NCI-H1105 treated with DMSO at 0.1 percent for 48 hours (cell line): Measurements from ENCODE around the gene ENTREP1.
A peak's percentile ranks its signal among the peaks of the same experiment; 100 is the strongest.
"Not testable (repeated sequence)": the region's sequence is repeated elsewhere in the genome, so short reads cannot be mapped to it uniquely, and the experiment has no call there.

Experiments
- DNase-seq: peaks from one replicate; lab custom pipeline; 2025; lab: John Stamatoyannopoulos, UW

The ENTREP1 gene

DNA sequence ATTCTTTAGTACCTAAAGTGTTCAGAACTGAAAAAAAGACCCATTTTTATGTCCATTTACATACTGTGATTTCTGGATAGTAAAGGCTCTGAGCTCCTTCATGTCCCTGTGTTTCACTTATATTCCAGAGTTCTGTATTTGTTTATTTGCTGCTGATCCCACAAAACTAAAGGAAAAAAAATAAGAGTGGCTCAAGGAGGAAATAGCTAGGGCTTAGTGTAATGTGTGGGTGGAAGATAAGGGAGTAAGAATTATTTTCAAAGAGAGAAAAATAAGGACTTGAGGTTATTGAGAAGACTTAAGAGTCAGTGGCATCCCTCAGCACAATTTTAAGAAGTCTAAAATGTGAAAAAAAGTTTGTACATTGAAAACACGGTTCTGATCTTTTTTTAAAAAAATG lies 46.0 kb downstream of the ENTREP1 start:
- no peak for DNase-seq

DNA sequence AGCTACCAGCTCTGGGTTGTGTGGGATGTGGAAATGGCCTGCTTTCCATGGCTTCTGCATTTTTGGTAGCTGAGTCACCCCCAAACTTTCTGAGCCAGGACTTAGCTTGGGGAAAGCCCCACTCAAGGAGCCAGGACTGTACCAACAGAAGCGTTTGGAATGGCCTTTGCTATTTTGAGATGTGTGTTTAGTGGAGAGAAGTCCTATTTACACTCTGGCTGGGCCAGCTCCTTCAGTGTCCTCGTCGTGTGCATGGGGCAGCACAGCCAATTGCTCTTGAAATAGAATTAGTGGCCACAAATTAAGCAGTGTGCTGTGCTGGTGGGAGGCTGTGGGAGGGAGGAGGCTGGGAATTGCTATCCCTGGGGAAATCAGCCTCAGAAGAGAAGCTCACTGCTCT lies 51.6 kb downstream of the ENTREP1 start:
- DNase-seq: no peak

DNA sequence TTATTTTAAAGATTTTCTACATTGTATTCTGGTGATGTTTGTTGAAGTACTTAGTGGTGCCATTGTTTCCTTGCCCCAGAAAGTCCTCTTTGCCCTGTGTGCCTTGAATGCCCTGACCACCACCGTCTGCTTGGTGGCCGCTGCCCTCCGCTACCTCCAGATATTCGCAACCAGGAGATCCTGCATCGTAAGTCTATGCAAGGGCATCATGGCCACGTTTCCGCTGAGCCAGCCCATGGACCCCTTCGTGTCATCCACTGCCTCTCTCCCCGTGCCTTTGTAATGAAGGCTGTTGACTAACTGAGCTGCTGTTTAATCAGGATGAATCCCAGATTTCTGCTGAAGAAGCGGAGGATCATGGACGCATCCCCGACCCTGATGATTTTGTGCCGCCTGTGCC lies 52.3 kb downstream of the ENTREP1 start:
- no peak for DNase-seq

DNA sequence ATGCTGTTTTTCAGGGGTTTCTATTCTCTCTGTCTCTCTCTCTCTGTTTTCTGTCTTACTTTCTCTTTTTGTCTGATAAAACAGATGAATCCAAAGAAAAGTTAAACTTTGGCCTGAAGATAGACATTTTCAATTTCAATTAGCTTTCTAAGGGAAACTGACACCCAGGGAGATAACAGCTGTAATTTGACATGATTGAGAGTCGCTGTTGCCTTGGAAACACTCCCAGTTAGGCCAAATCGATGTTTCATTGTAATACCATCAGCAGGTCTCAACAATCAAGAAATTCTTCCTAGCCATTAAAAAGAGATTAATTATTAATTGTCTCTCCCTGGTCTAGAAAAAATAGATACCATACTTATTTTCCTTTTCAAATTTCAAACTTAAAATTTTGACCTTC lies 53.0 kb downstream of the ENTREP1 start:
- DNase-seq: no peak

DNA sequence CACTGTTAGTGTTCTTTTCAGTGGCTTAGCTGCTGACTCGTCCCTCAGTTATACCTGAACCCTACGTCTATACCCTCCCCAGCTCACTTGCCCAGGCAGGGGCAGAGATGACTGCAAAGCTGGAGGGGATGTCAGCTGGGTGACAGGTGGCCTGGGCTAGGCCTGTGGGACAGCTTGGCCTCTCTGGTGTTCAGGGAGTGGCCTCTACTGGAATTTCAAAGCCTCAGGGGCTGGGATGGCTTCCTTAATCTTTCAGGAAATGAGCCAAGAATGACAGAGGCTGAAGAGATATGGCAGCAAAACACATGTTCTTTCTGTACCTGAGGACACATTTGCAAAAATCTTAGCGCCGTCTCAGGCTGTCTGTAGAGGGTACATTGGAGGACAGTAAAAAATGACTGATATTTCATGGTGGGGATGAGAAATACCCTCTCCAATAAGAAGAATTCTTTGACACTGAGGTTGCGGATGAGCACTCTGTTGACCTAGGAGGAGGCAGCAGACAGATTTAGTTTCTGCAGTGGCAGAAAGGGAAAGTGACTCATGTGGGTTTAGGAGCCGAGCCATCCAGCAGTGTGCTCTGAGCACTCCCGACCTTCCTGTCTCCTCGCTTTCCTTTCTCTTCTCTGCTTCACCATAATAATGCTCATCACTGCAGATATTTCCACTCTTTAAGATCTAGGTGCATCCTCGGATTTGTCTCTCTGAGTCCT lies 54.4 kb downstream of the ENTREP1 start:
- DNase-seq: no peak

DNA sequence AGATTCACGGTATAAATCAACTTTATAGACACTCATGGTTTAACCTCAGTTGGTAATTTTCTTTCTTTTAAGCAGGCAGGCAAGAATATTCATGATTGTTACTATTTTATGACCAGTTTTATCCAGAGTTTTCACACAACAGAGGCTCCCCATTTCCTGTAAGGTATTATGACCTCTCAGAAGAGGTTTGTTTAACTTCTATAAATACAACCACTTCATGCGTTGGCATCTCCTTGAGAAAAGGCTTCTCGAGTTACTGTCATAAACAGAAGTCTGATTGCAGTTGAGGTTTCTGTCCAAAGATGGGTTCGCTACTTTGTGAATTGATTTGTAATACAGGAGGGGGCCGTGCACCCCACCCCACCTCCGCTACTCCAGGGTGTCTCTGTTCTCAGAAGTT lies 55.3 kb downstream of the ENTREP1 start:
- DNase-seq: no peak

DNA sequence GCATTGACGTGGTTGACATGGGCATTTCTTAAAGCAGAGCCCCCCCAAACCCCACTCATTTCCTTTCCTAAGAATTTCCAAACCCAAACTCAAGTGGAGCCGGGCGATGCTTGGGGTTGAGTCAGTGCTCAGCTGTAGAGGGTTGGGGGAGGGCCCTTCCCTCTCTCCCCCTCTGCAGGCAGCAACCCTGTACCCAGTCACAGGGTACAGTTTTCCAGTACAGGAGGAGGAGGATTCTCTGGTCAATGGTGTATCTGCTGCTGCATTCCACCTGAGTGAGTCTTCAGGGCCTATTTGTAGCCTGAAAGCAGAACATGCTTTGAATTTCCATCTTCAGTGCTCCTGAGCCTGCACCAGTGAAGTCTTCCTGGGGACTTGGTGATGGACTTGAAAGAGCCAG lies 55.8 kb downstream of the ENTREP1 start:
- DNase-seq: no peak

DNA sequence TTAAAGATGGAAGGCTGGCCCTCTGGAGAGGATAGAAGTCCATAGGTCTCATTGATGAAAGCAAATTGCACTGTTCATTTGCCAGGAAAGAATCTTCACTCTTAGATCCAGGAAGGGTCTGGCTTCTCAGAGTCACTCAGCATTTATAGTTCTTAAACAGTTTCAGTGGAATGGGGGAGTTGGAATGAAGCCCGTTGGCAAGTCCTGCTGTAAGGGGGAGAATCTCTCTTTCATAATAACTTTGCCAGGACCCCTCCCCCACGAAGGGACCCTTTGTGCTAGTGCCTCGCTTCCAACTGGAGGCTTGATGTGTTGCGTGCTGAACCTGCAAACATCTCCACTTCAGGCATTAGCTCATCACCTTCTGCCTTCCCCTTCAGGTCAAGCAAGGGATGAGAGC lies 57.1 kb downstream of the ENTREP1 start:
- no peak for DNase-seq

DNA sequence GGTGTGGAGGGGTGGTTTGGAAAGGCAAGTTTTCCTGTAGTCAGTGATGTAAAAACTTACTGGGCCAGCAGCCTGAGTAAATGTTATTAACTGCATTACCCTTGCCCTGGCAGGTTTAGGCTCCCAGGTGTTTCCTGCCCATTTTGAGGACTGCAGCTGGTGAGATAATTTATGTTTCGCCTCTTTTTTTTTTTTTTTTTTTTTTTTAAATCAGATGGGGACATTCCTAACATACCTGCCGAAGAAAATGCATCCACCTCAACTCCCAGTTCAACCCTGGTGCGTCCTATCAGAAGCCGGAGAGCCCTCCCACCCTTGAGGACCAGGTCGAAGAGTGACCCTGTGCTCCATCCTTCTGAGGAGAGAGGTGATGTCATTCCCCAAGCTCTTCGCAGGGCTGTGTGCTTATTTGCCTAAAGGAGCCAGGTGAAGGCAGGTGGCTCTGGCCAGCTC lies 60.6 kb downstream of the ENTREP1 start:
- DNase-seq: peak; percentile 93

DNA sequence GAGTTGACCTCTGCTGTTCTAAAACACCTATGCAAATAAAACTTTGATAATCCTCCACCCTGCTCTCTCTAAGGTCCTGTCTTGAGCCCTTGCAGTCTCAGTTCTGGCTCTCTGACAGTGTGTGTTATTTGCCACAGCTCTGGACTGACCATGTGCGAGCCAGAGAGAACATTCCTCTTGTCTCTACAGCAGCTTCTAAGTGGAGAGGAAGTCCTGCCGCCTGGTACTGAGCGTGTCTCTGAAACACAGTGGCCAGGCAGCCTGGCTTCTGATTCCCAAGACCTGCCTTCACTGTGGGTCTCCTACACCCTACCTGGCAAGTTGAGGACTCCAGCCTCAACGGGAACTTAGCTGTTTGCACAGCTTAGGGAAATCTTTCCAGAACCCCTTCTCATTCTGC lies 61.6 kb downstream of the ENTREP1 start:
- no peak for DNase-seq

DNA sequence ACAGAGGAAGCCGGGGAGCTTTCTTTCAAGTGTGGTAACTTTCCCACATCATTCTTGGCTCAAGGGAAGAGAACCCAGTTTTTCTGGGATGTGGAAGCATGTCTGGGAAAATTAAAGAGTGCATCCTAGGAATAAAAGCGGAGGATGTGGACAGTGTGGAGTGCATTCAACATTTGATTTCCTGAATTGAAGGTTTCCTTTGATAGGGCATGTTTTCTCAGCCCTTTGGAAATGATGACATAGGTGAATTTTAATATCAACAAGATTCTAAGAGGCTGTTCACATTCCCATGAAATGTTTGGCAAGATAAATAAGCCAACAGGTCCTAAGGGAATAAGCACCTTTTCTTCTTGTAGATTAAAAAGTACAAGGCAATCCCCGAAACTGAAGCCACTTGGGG lies 63.6 kb downstream of the ENTREP1 start:
- no peak for DNase-seq

DNA sequence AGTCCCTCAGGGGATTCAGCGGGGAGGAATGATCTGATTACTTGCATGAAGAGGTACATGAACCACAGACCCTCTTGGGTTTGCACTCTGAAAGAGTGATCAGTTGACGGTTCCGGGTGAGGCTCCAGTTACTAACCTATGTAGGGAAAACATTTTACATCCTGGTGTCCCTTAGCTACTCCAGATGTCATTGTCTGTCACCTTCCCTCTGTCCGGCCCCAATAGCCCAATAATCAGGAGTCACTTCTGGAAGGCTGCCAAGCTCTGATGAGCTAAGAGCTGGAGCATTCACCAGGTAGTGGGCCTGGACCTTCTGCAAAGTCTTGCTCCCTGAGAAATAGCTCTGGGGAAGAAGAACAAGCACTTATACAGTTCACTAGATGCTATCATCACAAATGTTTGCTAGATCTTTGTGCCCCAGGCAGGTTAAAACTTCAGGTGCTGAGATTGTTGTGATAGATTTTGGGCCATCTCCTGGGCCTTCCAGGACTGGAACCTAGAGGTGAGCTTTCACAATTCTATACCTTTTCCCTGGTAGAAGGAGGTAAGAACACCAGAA lies 64.5 kb downstream of the ENTREP1 start:
- peak; percentile 27 for DNase-seq

DNA sequence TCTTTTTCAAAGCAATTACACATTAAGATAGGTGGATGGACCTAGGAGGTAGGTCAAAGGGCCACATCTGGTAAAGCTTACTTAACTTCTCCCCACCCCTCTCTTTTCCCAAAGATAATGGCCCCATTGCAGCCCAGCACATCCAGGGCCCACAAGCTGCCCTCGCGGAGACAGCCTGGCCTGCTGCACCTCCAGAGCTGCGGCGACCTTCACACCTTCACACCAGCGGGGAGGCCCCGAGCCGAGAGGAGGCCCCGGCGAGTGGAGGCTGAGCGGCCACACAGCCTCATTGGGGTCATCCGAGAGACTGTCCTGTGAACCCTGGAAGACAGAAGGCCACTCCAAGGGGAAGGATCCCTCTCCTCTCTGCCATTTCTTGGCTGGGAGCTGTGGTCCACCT lies 66.5 kb downstream of the ENTREP1 start:
- no peak for DNase-seq

DNA sequence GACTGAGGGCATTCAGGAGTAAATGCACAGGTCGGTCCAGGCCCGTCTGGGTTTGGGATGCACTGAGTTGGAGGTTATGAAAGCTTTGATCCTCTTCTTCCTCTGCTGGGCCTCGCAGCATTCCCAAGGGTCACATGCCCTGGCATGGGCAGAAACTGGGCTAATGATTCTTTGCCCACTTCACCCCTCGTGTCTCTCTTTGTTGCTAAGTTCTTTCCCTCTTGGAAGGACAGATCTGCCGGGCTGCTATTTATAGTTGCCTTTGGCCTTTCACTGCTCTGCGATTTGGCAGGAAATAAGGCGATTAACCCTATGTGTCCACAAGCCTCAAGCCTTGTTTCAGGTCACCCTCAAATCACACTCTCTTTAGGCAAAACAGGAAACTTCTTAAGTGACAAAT lies 66.9 kb downstream of the ENTREP1 start:
- DNase-seq: no peak

DNA sequence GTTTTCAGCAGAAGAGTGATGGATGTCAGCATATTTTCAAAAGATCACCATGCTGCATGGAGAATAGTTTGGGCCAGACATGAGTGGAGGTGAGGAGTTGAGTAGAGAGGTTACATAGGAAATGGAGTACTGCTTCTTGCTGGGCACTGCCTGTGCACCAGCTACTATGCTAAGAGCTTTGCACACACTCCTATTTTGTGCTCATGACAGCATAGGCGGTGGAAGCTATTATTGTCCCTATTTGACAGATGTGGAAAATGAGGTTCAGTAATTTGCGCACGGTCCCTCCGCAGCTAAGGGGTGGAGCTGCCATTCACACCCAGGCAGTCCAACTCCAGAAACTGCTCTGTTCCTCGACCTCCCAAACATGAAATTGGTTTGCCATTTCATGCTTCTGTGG lies 67.8 kb downstream of the ENTREP1 start:
- DNase-seq: no peak

DNA sequence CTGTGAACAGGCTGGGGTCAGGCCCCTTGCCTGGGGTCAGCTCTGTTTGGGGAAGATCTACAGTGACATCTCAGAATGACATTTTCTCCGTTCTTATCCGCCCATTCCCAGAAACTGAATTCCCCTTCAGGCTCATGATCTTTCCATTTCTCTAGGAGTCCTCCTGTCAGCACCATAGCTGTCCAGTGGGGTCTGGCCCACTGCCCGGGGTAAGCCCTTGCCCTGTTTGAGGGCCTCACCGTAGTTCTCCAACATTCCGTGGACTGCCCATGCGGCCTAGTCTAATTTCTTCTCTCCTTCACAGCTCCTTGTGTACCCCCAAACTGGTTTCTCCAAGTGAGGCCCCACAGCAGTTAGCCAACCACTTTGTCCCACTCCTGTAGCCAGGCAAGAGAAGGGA lies 68.4 kb downstream of the ENTREP1 start:
- no peak for DNase-seq

DNA sequence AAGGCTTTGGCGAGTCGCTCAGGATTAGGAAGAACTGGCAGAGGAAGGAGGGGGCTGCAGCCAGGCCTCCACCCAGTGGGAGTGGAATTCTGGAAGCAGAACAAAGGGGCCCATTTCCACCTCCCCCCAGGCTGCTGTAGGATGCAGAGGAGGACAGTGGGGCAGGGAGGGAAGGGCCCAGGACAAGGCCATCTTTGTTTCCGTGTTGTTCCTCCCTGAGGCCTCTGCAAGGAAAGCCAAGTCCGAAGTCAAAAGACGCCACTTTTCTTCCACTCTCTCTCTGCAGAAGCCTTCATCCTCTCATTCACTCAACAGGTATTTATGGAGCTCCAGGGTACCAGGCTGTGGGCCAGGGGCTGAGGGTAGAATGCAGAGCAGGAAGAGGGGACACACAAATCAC lies 70.7 kb downstream of the ENTREP1 start:
- no peak for DNase-seq

DNA sequence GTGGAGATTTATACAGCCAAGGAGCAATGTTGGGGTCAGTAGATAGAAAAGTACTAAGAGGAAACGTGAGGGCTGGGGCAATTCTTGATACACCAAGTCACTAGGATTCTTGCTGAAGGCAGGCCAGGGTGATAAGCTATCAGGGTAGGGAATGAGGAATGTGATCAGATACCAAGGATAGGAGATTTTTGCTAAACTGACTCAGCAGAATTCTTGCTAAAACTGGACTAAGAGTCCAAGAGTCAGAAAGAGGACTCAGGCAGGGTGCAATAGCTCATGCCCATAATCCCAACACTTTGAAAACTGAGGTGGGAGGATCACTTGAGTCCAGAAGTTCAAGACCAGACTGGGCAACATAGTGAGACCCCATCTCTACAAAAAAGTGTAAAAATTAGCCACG lies 71.7 kb downstream of the ENTREP1 start:
- DNase-seq: no peak

DNA sequence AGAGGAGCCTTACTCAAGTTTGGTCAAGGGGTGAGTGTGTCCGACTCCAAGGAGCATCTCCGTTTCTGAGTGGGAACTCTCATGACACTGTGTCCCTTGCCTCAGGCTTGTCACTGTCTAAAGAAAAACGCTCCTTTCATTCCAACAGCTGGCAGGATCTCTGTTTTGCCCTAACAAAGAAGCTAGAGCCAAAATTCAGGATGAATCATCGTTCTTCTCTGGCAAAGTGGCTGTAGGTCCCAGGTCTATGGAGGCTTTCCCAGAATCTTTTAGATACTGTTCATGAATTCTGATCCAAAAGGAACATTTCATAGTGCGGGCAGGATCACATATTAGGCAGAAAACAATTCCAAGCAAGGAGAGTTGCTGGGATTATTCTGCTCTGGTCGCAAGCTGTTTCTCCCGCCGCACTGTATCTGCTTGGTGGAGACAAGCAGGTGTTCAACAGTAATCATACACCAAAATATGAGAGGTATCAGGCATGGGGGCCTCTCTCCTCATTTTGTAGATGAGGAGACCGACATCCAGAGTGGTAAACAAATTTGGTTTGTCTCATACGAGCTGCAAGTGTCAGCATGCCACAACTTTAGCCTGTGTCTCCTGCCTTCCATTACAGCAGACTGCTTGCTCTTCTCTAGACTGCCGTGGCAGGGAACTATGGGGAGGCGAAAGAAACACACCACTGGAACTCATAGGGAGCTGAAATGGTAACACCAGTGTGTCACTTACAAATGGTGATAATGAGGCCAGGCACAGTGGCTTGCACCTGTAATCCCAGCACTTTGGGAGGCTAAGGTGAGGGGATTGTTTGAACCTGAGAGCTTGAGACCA lies 72.6 kb downstream of the ENTREP1 start:
- no peak for DNase-seq

DNA sequence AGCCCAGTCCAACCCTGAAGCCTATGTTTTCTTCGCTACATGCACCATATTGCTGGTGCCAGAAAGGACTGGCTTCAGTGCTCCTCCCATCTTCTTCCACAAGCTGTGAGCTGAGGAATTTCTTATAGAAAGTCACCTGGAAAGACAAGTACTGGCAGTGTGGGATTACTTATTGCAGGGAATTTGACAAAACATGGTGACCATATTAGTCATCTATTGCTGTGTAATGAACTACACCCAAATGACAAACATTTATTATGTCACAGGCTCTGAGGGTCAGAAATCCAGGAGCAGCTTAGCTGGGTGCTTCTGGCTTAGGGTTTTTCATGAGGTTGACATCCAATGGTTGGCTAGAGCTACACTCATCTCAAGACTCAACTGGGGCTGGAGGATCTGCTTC lies 75.5 kb downstream of the ENTREP1 start:
- no peak for DNase-seq

DNA sequence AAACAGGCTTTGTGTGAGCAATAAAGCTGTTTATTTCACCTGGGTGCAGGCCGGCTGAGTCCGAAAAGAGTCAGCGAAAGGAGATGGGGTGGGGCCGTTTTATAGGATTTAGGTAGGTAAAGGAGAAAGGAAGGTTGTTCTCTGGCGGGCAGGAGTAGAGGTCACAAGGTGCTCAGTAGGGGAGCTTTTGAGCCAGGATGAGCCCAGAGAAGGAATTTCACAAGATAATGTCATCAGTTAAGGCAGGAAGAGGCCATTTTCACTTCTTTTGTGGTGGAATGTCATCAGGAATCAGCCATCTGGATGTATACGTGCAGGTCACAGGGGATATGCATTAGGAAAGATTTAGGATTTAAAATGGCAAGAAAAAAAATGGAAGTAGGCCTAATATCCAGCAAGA lies 84.9 kb downstream of the ENTREP1 start:
- DNase-seq: not testable (repeated sequence)

DNA sequence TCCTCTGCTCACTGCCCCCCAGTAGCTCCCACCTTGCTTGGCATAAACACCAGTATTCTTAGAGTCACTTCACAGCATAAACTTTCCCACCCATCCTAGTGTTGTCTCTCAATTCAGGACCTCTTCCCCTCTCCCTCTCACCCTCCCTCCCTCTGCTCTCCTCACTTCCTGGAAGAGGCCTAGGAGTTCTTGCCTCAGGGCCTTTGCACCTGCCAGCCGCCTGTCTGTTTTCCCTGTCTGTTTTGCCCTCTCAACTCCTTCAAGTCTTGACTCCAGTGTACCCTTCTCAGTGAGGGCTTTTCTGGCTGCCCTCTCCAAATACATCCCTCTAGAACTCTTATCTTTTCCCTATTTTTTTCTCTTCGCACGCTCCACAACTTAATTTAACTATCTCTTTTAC lies 86.2 kb downstream of the ENTREP1 start:
- no peak for DNase-seq
